ENCODE data around the gene ATAD1.
"Not testable (repeated sequence)": the region's sequence is repeated elsewhere in the genome, so short reads cannot be mapped to it uniquely, and the experiment has no call there.

Gene ATAD1

DNA sequence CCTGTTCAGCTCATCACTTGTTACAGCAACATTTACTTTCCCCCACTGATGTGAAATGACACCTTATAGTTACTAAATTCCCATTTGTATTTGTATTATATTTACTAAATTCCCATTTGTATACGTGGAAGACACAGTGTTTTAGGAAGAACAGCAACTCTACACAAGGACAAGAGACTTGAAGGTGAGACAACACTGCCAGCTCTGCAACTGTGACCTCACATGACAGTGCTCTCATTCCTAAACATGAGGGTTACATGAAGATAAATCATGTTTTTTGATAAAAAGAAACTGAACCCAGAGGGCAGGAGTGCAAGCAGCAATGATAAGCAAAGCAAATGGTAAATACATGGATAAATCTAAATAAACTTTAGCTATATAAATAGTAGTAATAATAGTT lies 60.3 kb downstream of the ATAD1 start:
- no peak for DNase-seq (ENCODE audit: low read depth)

DNA sequence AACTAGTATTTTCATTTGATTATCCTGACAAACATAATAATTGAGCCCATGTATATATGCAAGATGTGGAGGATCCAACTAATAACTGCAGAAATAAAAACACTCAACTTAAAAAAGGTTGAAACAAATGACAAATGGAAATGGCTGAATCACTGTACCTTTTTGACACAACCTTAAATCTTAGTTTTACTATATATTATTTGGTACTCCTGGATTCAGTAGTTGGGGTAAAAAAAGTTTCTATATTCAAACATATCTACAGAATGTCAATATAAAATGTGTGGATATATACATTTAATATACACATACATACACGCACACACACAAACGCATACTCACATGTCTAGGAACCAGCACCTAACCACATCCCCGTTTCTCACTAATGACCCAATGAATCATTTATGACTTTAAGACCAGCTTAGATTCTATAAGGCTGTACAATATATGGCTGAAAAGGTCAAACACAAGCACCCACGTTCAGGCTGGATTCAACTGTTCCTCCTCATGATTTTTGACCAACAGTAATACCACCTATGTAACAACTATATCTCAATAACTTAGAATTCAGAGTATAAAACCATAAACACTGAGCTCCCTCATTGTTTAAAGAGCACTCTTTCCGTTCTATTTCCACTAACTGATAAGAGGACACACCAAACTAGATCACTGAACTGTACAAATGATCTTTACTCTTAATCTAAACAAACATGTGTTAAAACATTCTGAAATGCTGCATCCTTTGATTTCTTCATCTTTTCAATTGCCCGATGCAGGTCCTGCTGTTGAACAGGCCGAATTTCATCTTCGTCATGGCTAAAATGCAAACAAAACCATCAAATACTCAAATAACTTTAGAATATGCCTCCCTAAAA lies 63.8 kb downstream of the ATAD1 start:
- DNase-seq (ENCODE audit: low read depth), result no peak

DNA sequence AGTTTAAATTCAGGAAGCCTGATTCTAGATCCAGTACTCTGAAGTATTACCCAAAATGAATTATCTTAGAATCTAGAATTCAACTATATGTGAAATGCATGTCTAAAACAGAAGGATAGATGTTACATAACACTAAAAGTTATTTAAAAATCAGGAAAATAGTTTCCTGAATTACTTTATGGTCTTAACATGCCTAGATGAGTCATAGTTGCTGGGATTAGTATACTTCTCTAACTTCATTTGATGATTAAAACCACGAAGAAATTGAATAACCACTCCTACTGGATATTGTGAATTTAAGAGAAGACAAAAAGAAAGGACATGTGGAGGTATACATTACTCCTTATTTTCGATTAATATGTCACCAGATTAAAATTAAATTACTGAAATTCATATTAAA lies 65.5 kb downstream of the ATAD1 start:
- no peak for DNase-seq (ENCODE audit: low read depth)

DNA sequence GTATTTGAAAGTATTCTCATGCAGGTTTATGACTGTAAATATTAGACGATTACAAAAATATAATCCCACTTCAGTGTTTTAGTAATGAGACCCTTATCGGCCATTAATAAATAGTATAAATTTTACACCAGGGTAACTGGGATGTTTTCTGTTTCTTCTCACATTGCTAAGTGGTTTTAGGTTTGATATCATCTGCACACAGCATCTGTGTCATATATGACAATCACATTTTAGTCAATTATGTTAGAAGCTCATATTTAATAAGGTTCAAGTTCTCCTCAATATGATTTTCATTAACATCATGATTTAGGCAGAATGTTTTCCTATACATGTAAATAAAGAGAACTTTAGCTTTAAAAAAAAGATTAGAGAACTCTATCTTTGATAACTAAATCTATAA lies 66.8 kb downstream of the ATAD1 start:
- DNase-seq (ENCODE audit: low read depth), result no peak

DNA sequence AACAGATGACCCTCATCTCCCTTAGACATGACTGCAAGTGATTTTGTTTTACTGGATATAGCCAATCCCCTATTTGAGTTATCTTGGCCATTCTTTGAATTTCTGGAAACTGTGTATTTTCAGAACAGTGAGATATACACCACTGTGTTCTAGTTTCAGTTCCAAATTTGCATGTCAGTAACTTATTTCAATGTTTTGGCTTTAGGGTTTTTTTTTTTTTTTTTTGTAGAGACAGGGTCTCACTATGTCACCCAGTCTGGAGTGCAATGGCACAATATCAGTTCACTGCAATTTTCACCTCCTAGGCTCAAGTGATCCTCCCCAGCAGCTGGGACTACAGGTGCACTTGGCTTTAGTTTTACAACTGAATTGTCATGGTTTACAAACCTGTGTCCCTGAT lies 67.2 kb downstream of the ATAD1 start:
- DNase-seq (ENCODE audit: low read depth), result no peak

DNA sequence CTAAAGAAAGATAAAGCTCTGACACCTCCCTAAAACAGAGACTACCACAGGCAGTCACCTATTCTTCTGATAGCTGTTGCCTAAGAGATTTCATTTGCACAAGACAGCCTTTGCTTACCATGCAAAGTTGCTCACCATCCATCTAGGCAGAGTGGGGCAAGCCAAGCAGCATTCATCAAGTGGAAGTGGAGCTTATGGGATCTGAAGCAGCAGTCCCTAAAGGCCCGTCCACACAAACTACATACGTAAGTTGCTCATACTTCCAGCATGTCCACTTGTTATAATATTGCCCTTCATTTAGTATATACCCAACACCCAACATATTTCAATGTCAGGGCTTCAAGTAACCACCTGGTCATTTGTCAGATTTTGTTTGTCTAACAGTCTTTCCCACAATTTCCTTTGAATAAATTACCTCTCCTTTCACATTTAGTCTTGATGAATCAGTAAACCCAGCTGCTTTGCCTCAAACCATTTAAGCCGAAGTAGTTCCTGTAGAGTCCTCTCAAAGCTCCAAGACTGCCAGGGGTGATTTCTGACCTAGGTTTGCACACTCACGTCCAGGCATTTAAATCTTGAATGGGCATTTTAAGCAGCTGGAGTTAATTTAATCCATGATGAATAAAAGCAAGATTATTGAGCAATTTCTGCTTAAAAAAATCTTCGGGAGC lies 67.9 kb downstream of the ATAD1 start:
- DNase-seq (ENCODE audit: low read depth), result no peak

DNA sequence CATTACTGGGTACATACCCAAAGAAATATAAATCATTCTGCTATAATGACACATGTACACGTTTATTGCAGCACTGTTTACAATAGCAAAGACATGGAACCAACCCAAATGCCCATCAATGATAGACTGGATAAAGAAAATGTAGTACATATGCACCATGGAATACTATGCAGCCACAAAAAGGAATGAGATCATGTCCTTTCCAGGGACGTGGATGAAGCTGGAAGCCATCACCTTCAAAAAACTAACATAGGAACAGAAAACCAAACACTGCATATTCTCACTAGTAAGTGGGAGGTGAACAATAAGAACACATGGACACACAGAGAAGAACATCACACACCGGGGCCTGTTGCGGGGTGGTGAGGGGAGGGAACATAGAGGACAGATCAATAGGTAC lies 69.8 kb downstream of the ATAD1 start:
- DNase-seq (ENCODE audit: low read depth), result not testable (repeated sequence)

DNA sequence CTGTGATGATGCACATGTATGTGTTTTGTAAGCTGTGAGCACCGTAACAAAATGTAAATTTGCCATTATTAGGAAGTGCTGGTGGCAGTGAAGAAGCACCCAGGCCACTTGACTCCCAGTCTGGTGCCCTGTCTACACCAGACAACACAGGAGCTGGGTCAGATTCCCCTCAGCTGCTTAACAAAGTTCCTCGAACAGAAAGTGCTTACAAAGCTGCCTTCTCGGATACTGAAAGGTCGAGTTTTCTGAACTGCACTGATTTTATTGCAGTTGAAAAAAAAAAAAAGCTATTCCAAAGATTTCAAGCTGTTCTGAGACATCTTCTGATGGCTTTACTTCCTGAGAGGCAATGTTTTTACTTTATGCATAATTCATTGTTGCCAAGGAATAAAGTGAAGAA lies 71.1 kb downstream of the ATAD1 start:
- DNase-seq (ENCODE audit: low read depth), result no peak

DNA sequence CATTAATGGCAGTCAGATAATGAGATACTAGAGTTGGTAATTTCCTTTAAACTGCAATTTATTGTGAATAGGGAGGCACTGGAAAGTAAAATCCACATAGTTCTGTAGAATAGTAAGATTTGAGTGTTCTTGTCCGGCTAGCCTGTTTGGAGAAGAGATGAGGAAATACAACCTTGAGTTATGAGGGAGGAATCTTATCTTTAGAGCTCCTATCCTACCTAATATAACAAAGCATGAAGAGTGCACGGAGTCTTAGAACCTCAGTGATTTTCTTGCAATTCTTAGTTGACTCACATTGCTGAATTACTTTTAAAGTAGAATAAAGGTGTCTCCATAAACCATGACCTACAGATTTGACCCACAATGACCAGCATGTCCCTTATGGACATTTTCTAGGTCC lies 73.4 kb downstream of the ATAD1 start:
- DNase-seq (ENCODE audit: low read depth), result no peak

DNA sequence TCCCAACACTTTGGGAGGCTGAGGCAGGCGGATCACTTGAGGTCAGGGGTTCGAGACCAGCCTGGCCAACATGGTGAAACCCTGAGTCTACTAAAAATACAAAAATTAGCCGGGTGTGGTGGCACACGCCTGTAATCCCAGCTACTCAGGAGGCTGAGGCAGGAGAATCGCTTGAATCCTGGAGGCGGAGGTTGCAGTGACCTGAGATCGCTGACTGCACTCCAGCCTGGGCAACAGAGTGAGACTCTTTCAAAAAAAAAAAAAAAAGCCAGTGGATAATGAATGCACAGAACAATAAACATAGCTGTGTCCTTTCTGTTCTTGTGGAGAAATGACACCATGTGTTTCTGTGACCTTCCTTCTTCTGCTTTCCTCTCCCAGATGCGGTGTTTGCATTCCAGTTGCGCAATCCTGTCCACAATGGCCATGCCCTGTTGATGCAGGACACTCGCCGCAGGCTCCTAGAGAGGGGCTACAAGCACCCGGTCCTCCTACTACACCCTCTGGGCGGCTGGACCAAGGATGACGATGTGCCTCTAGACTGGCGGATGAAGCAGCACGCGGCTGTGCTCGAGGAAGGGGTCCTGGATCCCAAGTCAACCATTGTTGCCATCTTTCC lies 74.9 kb downstream of the ATAD1 start:
- DNase-seq (ENCODE audit: low read depth), result not testable (repeated sequence)

DNA sequence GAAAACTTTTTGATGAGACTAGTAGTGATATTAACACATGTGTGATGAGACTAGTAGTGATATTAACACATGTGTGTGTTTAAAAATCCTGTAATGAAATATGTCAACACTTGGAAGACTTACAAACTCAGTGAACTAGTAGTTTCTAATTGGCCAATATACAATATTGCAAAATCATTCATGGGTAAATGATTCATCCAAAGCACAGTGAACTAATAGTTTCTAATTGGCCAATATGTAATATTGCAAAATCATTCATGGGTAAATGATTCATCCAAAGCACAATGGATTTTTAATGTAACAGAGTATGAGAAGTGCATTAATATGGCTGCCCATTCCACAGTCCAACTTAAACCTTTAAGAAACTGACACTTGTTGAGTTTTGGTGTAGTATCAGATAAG lies 77.8 kb downstream of the ATAD1 start:
- DNase-seq (ENCODE audit: low read depth), result no peak

DNA sequence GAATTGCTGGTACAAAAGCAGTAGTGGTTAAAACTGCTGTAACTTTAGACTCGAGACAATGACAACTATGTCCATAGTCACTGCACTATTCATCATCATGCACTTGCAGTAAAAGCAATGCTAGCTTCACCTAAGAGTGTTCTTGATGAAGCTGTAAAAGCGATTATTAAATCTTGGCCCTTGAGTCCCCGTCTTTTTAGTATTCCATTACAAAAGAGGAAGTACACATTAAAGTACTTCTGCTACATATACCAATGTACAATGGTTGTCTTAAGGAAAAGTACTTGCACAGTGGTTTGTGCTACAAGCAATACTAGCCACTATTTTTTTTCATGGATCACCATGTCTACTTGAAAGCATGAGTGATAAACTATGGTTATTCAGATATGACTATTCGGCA lies 78.3 kb downstream of the ATAD1 start:
- DNase-seq (ENCODE audit: low read depth), result no peak

DNA sequence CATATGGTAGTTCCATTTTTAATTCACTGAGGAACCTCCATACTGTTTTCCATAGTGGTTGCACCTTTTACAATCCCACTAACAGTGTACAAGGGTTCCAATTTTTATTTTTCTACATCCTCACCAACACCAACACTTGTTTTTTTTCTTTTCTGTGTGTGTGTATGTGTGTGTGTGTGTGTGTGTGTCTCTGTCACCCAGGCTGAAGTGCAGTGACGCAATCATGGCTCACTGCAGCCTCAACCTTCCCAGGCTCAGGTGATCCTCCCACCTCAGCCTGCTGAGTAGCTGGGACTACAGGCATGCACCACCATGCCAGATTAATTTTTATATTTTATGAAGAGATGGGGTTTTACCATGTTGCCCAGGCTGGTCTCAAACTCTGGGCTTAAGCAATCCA lies 79.8 kb downstream of the ATAD1 start:
- DNase-seq (ENCODE audit: low read depth), result not testable (repeated sequence)

DNA sequence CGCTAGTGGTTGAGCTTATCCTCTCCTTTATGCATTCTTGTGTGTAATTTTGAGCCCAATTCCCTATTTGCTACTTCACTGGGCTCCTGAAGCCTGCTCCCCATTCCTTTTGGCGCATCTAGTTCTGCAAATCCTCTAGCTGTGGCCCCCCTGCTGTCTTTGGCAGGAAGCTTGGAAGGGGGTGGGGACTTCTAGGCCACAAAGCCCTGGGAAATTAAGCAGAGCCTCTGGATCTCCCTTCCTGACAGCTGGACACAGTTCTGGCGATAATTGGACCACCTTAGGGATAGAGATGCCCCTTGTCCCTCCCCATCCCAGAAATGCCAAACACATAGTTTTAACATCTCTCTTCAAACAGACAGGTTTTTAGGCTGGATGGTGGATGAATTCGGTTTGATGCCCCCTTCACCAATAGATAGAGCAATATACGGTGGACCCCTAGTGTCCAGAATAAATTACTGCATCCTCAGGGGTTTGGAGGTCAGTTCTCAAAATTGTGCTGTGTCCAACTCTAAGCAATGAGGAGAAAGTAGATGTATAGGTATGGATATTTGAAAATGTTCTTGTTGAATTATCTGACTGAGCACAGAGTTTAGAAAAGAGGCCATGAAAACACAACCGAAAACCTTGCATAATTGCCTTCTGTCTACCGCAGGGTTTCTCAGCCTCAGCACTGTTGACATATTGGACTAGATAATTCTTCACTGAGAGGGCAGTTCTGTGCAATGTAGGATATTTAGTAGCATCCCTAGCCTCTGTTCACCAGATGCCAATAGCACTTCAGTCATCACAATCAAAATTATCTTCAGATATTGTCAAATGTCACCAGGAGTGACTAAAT lies 82.8 kb downstream of the ATAD1 start:
- DNase-seq (ENCODE audit: low read depth), result no peak

DNA sequence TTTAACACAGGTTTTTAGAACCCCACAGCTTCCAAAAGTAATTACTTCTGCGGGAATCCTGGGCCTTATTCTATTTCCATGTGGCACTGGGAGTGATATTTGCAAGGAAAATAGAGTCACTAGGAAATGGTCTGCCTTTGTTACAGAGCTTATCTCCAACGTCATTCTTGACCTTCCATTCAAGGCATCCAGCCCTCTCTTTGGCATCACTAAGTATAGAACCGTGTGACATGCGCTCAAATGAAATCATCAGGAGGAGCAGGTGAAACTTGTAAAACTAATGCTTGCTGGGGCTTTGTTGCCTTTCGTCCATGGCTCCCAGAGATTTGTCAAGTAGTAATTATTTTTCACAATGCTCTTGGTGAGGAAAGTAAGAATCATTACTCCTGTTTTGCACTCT lies 84.9 kb downstream of the ATAD1 start:
- DNase-seq (ENCODE audit: low read depth), result no peak

DNA sequence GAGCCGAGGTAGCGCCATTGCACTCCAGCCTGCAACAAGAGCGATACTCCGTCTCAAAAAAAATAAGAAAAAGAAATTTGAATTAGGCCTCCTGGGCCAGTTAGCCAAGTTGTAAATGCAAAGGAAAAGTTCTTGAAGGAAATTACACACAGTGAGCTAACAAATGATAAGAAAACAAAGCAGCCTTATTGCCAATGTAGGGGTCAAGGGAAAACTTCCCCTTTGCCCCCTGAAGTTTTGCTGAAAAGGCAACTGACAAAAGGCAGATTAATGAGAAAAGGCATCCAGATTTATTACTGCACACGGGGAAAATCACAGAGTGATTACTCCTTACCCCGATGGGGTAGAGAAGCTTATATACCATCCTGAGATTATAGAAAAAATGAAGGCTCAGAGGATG lies 88.1 kb downstream of the ATAD1 start:
- DNase-seq (ENCODE audit: low read depth), result no peak

DNA sequence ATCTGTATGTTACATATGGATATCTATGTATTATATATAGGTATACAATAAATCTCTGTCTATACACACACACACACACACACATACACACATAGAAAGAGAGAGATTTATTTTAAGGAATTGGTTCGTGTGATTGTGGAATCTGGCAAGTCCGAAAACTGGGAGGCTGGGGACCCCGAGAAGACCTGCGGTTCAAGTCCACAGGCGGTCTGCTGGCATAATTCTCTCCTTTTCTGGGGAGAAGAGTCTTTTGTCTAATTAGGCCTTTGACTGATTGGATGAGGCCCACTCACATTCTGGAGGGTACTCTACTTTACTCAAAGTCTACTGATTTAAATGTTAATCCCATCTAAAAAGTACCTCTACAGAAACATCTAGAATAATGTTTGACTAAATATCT lies 93.2 kb downstream of the ATAD1 start:
- no peak for DNase-seq (ENCODE audit: low read depth)

DNA sequence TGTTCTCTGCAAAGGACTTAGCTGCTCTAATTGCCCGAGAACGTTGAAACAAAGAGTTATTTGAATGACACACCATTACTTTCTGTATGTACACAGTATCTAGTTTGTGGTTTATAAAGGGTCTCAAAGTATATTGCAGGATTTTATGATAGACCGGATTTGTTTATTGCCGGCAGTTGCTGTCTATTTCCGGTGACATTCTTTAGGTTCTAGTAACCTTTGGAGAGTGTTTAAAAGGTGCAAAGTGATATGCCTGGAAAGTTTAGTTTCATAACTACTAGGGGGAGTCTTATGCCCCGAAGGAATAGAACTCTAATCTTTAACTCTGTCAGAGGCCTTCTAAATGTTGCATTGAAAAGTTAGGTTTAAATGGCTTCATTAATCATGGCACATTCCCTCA lies 94.5 kb downstream of the ATAD1 start:
- DNase-seq (ENCODE audit: low read depth), result no peak

DNA sequence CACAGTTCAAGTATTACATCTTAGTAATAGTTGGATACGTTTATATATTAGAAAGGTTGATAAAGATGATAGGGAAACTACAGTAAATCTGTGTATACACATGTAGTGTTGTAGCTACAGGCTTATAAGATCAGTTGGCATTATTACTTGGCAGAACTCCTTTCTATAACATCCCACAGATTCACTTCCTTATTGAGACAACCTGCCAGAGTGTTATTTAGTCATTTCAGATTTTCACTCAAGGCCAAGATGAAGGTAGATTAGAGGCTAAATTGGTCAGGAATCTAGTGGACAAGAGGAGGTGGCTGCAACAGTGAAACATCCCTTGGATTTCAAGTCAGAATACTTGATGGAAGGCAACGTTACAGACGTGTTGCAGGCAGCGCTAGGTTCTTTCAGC lies 95.3 kb downstream of the ATAD1 start:
- no peak for DNase-seq (ENCODE audit: low read depth)

DNA sequence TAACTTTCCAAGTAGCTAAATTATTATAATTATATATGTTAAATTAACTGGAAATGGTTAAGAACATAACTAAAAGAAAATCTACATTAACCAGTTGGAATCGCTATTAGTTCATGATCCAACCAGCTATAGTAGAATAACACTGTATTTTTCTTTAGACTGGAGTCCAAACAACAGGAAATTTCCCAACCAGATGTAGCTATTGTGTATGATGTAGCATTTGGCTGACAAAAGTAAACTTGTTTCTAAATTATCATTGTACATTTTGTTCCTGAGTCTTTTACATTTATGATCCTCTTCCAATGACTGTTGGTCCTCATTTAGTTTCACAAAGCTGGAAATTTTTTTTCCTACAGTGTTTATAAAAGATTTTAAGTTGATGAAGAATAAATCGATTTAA lies 96.2 kb downstream of the ATAD1 start:
- DNase-seq (ENCODE audit: low read depth), result no peak

DNA sequence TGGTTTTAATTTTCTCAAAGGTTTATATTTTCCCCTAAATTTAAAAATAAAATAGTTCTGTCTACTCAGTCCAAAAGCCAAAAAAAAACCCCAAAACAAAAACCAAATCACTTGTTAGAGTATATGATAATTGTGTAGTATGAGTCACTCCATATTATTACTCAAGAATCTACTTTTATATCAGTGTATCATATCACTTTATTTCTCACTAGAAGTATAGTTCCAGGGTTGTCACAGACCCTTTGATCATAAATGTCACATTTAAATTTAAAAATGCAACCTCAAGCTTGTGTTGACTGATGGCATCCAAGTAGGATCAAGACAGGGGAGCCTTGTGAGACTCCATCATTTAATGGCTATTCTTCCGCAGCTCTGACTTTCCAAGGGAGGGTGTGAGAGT lies 97.4 kb downstream of the ATAD1 start:
- no peak for DNase-seq (ENCODE audit: low read depth)

DNA sequence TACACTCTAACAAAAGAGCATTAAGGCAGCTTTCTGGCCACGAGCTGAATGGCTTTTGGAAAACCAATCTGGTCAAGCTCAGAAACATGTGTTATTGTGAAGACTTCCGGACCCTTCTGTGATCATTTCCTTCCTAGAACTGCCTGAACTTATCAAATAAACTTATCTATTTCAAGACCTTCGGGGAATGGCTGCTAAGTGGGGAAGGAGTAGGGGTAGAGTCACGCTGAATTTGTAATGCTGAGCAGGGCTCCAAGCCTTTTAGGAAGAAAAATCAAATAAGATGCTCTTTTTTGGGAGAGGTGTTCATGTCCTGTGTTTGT lies 101.7 kb downstream of the ATAD1 start:
- no peak for DNase-seq (ENCODE audit: low read depth)

Measured in T follicular helper cell (primary cell).